ENCODE measurements around the gene GNB3. TPM values are rescaled to one million over a fixed set of nuclear protein-coding genes. Genes with fewer than 3 reads are reported as not detected.

The GNB3 gene
- total RNA-seq, 1 experiment from 2014 or later: 8.7 TPM

- ATAC-seq (no peak), DNase-seq (ENCODE audit: low read depth, low spot score) (no peak)
- BruUV-seq (replicated peaks): TSS peak; percentile 57
- H3K27me3 ChIP-seq (ENCODE audit: insufficient read depth, low read length): no peaks in the 10 kb centered on the region
- CTCF ChIA-PET: interaction anchor here (1.0 to 2.9 kb wide), 10 partner anchors 17 to 244 kb away, joined by 3 to 26 read pairs (median 7); partner anchors contain the start of genes C12orf57, C1RL, CDCA3 and MLF2
- peaks cover 33 to 62% of the 10 kb centered on the region in 2 experiments for H3K4me1 ChIP-seq (ENCODE audit: control insufficient read depth in 1 of 2, insufficient read depth in 2 of 2, low read length in 2 of 2)
- peaks cover 12% of the 10 kb centered on the region; the same call in 1 of the 2 replicates for H4K20me1 ChIP-seq (ENCODE audit: insufficient read depth)
- peak overlapping the region; percentile 96 for H3K27ac ChIP-seq (ENCODE audit: low read depth, low read length)
- H3K4me3 ChIP-seq (replicated peaks in 1 of 2; ENCODE audit: low read depth in 1 of 2, low read length in 2 of 2): peak overlapping the region; percentile 97 to 99
- H3K79me2 ChIP-seq (ENCODE audit: insufficient read depth, low read length): peaks cover 57% of the 10 kb centered on the region
- H3K4me2 ChIP-seq (ENCODE audit: low read length): peak overlapping the region; percentile 92
- H2AFZ ChIP-seq (ENCODE audit: low read depth, low read length, poor library complexity, severe bottlenecking): no peak overlapping the region
- no peaks in the 10 kb centered on the region for H3K9me3 ChIP-seq (ENCODE audit: control insufficient read depth in 1 of 2, insufficient read depth in 1 of 2, low read depth in 1 of 2, low read length in 2 of 2)
- POLR2A ChIA-PET: interaction anchor here (0.9 to 10.9 kb wide), 15 partner anchors 9 to 240 kb away, joined by 3 to 186 read pairs (median 8); partner anchors contain the start of genes C12orf57, CDCA3, MLF2 and P3H3
- TF ChIP-seq CBX3 (IDR thresholded peaks at IDR 0.05; ENCODE audit: low read depth) (no peak), CTCF (IDR thresholded peaks at IDR 0.05 in 2 of 3, conservative IDR thresholded peaks at IDR 0.05 in 1 of 3; ENCODE audit: borderline replicate concordance in 1 of 3, insufficient read depth in 1 of 3, low read depth in 2 of 3, low read length in 2 of 3) (peak in 2 of 3 experiments; percentile 25; a peak in 2 of 6 replicates)
- H3K9ac ChIP-seq (ENCODE audit: low read length): peak overlapping the region; percentile 99
- intact Hi-C loops (cut with micrococcal nuclease): loop anchor here (1.0 kb wide), 1 partner anchor 76 kb away; the partner anchor contains the start of gene C12orf57
- peaks cover 15 to 42% of the 10 kb centered on the region in 2 experiments; a peak in 3 of 4 replicates for H3K36me3 ChIP-seq (ENCODE audit: control insufficient read depth in 1 of 2, insufficient read depth in 2 of 2, low read length in 2 of 2)
- no peaks in the 10 kb centered on the region for H3K9me2 ChIP-seq (ENCODE audit: insufficient read depth)
- RAD21 ChIA-PET (ENCODE audit: low non-redundant PET in 1 of 2, low total read pairs in 2 of 2, uncharacterized antibody in 2 of 2, unreplicated experiment in 2 of 2): interaction anchor here in 1 of 2 experiments (0.5 to 1.3 kb wide), 2 partner anchors 78 to 79 kb away, joined by 4 read pairs; no protein-coding TSS in a partner anchor
Measured at GRCh38 chr12:6868211-6869048, 27.7 kb downstream of the GNB3 start.

Data from HCT116 (cell line).